K562 (cell line): ENCODE results near the gene NR1I3. TPM values are rescaled to one million over a fixed set of nuclear protein-coding genes. Genes with fewer than 3 reads are reported as not detected.

Source experiments
- ASH1L ChIP-seq: fragments of 450-650 bp; IDR thresholded peaks from 2 replicates; pipeline ENCODE4 v1.6.1; 2018; ENCODE audit warnings: borderline replicate concordance, mild to moderate bottlenecking, low read depth; ENCODE audit not compliant: partially characterized antibody
- ELF1 ChIP-seq: fragments of 200-800 bp; sonication (Bioruptor generic); IDR thresholded peaks from 2 replicates; pipeline ENCODE4 v1.6.1; 2016; ENCODE audit warnings: missing genetic modification characterization, missing compliant biosample characterization
- EP400 ChIP-seq: fragments of 450-650 bp; IDR thresholded peaks from 2 replicates; pipeline ENCODE4 v1.6.1; 2017; ENCODE audit warnings: antibody characterized with exemption, mild to moderate bottlenecking, moderate library complexity
- HMGN3 ChIP-seq: IDR thresholded peaks from 2 replicates; pipeline ENCODE4 v1.6.1; 2011; ENCODE audit warnings: borderline replicate concordance, low read depth, mild to moderate bottlenecking, mixed read lengths, low read length; ENCODE audit not compliant: insufficient read length; ENCODE audit errors: extremely low read depth
- L3MBTL2 ChIP-seq: fragments of 450-650 bp; IDR thresholded peaks from 2 replicates; pipeline ENCODE4 v1.6.1; 2016; ENCODE audit warnings: mild to moderate bottlenecking, moderate library complexity
- PML ChIP-seq: IDR thresholded peaks from 2 replicates; pipeline ENCODE4 v1.6.1; 2012; ENCODE audit warnings: low read length, inconsistent platforms
- SIRT6 ChIP-seq: IDR thresholded peaks from one replicate; pipeline ENCODE4 v1.6.1; 2012; ENCODE audit warnings: low read depth, mild to moderate bottlenecking, control low read depth, inconsistent platforms, low read length, moderate library complexity
- SNIP1 ChIP-seq: fragments of 450-650 bp; IDR thresholded peaks from 2 replicates; pipeline ENCODE4 v1.7.1; 2017; ENCODE audit warnings: low read depth, mild to moderate bottlenecking
- ZBTB26 ChIP-seq: fragments of 450-650 bp; formaldehyde crosslinking; IDR thresholded peaks from 2 replicates; pipeline ENCODE4 v1.4.0; 2022; ENCODE audit warnings: missing genetic modification characterization
- ZNF639 ChIP-seq, 2 experiments: fragments of 200-800 bp in 1 of 2; sonication (Bioruptor generic) in 1 of 2; sonication (generic) in 1 of 2; formaldehyde crosslinking in 1 of 2; IDR thresholded peaks in 1 of 2; conservative IDR thresholded peaks in 1 of 2; 2 replicates each; pipeline versions ENCODE4 v1.5.0 to v1.6.1; 2016 to 2020; ENCODE audit warnings: missing compliant biosample characterization in 1 of 2, missing genetic modification characterization in 1 of 2, missing genetic modification reagents in 1 of 2
- ZNF696 ChIP-seq: fragments of 250-450 bp; sonication (Bioruptor Pico); conservative IDR thresholded peaks from 2 replicates; pipeline ENCODE4 v1.4.0; 2020; ENCODE audit warnings: mild to moderate bottlenecking, moderate library complexity
- ZNF717 ChIP-seq: fragments of 250-450 bp; sonication (Bioruptor Pico); IDR thresholded peaks from 2 replicates; pipeline ENCODE4 v1.5.0; 2021
- polyA plus RNA-seq, 8 experiments: library from polyadenylated mRNA; depleted of rRNA in 4 of 8; stranded (reverse) in 5 of 8; unstranded in 3 of 8; fragments of >200 nt; fragmentation: Nextera tagmentation in 2 of 8; fragmentation: Illumina TruSeq in 1 of 8; extraction: Ambion mirVana in 2 of 8; extraction: Trizol in 1 of 8; gene quantifications; 2 replicates each; pipeline versions ENCODE4 v1.2.1 to v1.2.3, GENCODE V29; 2011 to 2014; ENCODE audit warnings: inconsistent platforms in 1 of 8, missing spikeins in 1 of 8
- total RNA-seq, 7 experiments: library from RNA; depleted of rRNA in 6 of 7; stranded (reverse); fragments of >200 nt in 6 of 7; fragmentation: Illumina TruSeq in 2 of 7; extraction: Trizol in 2 of 7; gene quantifications; 2 replicates each; pipeline versions ENCODE4 v1.2.1 to v1.2.3, GENCODE V29; 2011 to 2021; ENCODE audit warnings: low replicate concordance in 1 of 7

Gene NR1I3
- total and polyA plus RNA-seq, 9 of the 15 experiments (the other 6 are each of a cell fraction or from before 2014, with no cell fraction given) = 0.11 TPM; not detected in 8

DNA sequence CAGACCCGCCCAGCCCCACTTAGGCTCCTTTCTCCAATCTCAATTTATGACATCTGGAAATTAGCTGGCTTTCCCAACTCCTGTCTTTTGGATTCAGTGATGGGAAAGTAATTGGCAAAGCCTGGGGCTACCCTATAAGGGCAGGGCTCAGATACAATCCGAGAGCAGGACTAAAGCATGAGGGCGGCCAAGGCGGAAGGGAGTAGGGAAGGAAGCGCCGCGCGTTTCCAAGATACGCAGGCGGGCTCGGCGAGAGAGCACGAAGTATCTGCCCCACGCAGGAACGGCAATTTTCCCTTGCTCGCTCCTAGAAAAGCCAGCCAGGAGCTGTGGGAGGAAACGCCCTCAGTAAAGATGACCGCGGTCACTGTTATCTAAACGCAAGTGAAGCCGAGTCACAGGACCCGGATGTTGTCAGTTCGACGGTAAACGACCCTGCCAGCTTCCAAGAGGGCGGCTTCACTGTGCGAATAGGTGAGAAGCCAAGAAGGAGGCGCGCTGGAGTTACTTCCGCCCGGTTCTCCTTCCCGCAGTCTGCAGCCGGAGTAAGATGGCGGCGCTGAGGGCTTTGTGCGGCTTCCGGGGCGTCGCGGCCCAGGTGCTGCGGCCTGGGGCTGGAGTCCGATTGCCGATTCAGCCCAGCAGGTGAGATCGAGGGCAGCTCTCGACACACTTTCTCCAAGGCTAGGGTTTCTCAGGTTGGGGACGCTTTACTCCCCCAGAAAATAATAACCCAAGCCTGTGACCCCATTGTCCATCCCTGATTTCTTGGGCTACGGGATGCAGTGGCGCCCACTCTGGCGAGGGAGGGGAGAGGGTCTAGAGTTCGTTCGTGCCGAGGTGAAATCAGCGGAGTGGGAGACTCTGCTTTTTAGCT, 35.9 kb downstream of the NR1I3 start, which contains the start of gene NDUFS2 (continued):
- TF ChIP-seq ZNF639 (CRISPR knock-in tag; conservative IDR thresholded peaks at IDR 0.05 in 1 of 2, IDR thresholded peaks at IDR 0.05 in 1 of 2) = peak in 1 of 2 experiments; percentile 78; a peak in 2 of 4 replicates
- TF ChIP-seq ZNF696 (CRISPR knock-in tag) = no peak
- 0 out of 2 replicates have a peak, but pooled peaks have one; percentile 7 for TF ChIP-seq ZBTB26 (CRISPR knock-in tag)
- peak; percentile 62; the same call in 1 of the 2 replicates for TF ChIP-seq L3MBTL2
- TF ChIP-seq SIRT6 = no peak
- TF ChIP-seq ZNF717 (CRISPR knock-in tag) = no peak
- peak; percentile 61 for TF ChIP-seq HMGN3
- TF ChIP-seq EP400 = peak; percentile 81
- no peak for TF ChIP-seq SNIP1
- TF ChIP-seq ASH1L = peak; percentile 56
- TF ChIP-seq ELF1 (tag) = peak; percentile 99
- peak; percentile 56; the same call in 1 of the 2 replicates for TF ChIP-seq PML
